SK-N-SH treated with all-trans-retinoic acid at 6 μM for 48 hours (cell line): ENCODE results near the gene REEP6.

ENCODE experiments used
- ATAC-seq: fragments of 200-7000 bp; cut with Tn5 transposase; 3 replicates; pipeline ENCODE4 v1.9.1; 2020; ENCODE audit warnings: mild to moderate bottlenecking, moderate library complexity
- ARNTL ChIP-seq: fragments of 450-650 bp; formaldehyde crosslinking; IDR thresholded peaks from 2 replicates; pipeline ENCODE4 v1.5.0; 2020; ENCODE audit warnings: low read depth, mild to moderate bottlenecking, moderate library complexity, borderline replicate concordance
- BACH2 ChIP-seq: fragments of 250-450 bp; sonication (Bioruptor Pico); IDR thresholded peaks from 2 replicates; pipeline ENCODE4 v1.9.0; 2021; ENCODE audit warnings: mild to moderate bottlenecking, borderline replicate concordance
- CSDC2 ChIP-seq: fragments of 250-450 bp; sonication (Bioruptor Pico); IDR thresholded peaks from 2 replicates; pipeline ENCODE4 v1.5.0; 2020; ENCODE audit warnings: mild to moderate bottlenecking, moderate library complexity
- ESRRG ChIP-seq: fragments of 250-450 bp; sonication (Bioruptor Pico); IDR thresholded peaks from 2 replicates; pipeline ENCODE4 v1.6.1; 2021; ENCODE audit warnings: mild to moderate bottlenecking
- GLIS3 ChIP-seq: fragments of 250-450 bp; sonication (Bioruptor Pico); IDR thresholded peaks from 2 replicates; pipeline ENCODE4 v1.5.0; 2020; ENCODE audit warnings: mild to moderate bottlenecking, moderate library complexity
- ISL1 ChIP-seq: fragments of 250-450 bp; sonication (Bioruptor Pico); IDR thresholded peaks from 2 replicates; pipeline ENCODE4 v2.1.2; 2022; ENCODE audit warnings: mild to moderate bottlenecking, moderate library complexity
- OSR1 ChIP-seq: fragments of 250-450 bp; sonication (Bioruptor Pico); IDR thresholded peaks from 2 replicates; pipeline ENCODE4 v1.8.0; 2022; ENCODE audit warnings: moderate library complexity, mild to moderate bottlenecking, inconsistent platforms
- POU6F1 ChIP-seq: fragments of 250-450 bp; sonication (Bioruptor Pico); IDR thresholded peaks from 2 replicates; pipeline ENCODE4 v1.8.0; 2021; ENCODE audit warnings: low read depth, mild to moderate bottlenecking, moderate library complexity, borderline replicate concordance
- PPARA ChIP-seq: fragments of 250-450 bp; sonication (Bioruptor Pico); IDR thresholded peaks from 2 replicates; pipeline ENCODE4 v1.5.0; 2020; ENCODE audit warnings: mild to moderate bottlenecking, borderline replicate concordance
- RARB ChIP-seq: fragments of 250-450 bp; sonication (Bioruptor Pico); IDR thresholded peaks from 2 replicates; pipeline ENCODE4 v1.8.0; 2021; ENCODE audit warnings: mild to moderate bottlenecking, moderate library complexity
- SNAI2 ChIP-seq: fragments of 250-450 bp; sonication (Bioruptor Pico); IDR thresholded peaks from 2 replicates; pipeline ENCODE4 v1.5.0; 2020; ENCODE audit warnings: mild to moderate bottlenecking, moderate library complexity
- TCF4 ChIP-seq: fragments of 250-450 bp; sonication (Bioruptor Pico); IDR thresholded peaks from 2 replicates; pipeline ENCODE4 v1.8.0; 2021; ENCODE audit warnings: mild to moderate bottlenecking, moderate library complexity, borderline replicate concordance
- TOX ChIP-seq: fragments of 250-450 bp; sonication (Bioruptor Pico); IDR thresholded peaks from 2 replicates; pipeline ENCODE4 v1.8.0; 2021; ENCODE audit warnings: mild to moderate bottlenecking, moderate library complexity, borderline replicate concordance
- ZC3H10 ChIP-seq: fragments of 250-450 bp; sonication (Bioruptor Pico); IDR thresholded peaks from 2 replicates; pipeline ENCODE4 v1.5.1; 2021; ENCODE audit warnings: mild to moderate bottlenecking, moderate library complexity
- ZFP3 ChIP-seq: fragments of 250-450 bp; sonication (Bioruptor Pico); IDR thresholded peaks from 2 replicates; pipeline ENCODE4 v1.5.0; 2020; ENCODE audit warnings: mild to moderate bottlenecking, moderate library complexity
- ZFP30 ChIP-seq: fragments of 450-650 bp; formaldehyde crosslinking; IDR thresholded peaks from 2 replicates; pipeline ENCODE4 v1.5.0; 2022; ENCODE audit warnings: mild to moderate bottlenecking, moderate library complexity
- ZNF565 ChIP-seq: fragments of 450-650 bp; formaldehyde crosslinking; conservative IDR thresholded peaks from 2 replicates; pipeline ENCODE4 v1.5.0; 2020; ENCODE audit warnings: low read depth, mild to moderate bottlenecking, moderate library complexity
- ZNF70 ChIP-seq: fragments of 450-650 bp; formaldehyde crosslinking; IDR thresholded peaks from 2 replicates; pipeline ENCODE4 v1.5.0; 2020; ENCODE audit warnings: mild to moderate bottlenecking, moderate library complexity
- ZNF8 ChIP-seq: fragments of 450-650 bp; formaldehyde crosslinking; IDR thresholded peaks from 2 replicates; pipeline ENCODE4 v1.5.0; 2020; ENCODE audit warnings: mild to moderate bottlenecking, moderate library complexity
- TF ChIP-seq, protein P1 (sequence below): fragments of 250-450 bp; sonication (Bioruptor Pico); IDR thresholded peaks from 2 replicates; pipeline ENCODE4 v1.8.0; 2020; ENCODE audit warnings: mild to moderate bottlenecking, moderate library complexity, borderline replicate concordance
- TF ChIP-seq, protein P2 (sequence below): fragments of 250-450 bp; sonication (Bioruptor Pico); IDR thresholded peaks from 2 replicates; pipeline ENCODE4 v1.5.0; 2020; ENCODE audit warnings: mild to moderate bottlenecking, moderate library complexity

REEP6 gene

DNA sequence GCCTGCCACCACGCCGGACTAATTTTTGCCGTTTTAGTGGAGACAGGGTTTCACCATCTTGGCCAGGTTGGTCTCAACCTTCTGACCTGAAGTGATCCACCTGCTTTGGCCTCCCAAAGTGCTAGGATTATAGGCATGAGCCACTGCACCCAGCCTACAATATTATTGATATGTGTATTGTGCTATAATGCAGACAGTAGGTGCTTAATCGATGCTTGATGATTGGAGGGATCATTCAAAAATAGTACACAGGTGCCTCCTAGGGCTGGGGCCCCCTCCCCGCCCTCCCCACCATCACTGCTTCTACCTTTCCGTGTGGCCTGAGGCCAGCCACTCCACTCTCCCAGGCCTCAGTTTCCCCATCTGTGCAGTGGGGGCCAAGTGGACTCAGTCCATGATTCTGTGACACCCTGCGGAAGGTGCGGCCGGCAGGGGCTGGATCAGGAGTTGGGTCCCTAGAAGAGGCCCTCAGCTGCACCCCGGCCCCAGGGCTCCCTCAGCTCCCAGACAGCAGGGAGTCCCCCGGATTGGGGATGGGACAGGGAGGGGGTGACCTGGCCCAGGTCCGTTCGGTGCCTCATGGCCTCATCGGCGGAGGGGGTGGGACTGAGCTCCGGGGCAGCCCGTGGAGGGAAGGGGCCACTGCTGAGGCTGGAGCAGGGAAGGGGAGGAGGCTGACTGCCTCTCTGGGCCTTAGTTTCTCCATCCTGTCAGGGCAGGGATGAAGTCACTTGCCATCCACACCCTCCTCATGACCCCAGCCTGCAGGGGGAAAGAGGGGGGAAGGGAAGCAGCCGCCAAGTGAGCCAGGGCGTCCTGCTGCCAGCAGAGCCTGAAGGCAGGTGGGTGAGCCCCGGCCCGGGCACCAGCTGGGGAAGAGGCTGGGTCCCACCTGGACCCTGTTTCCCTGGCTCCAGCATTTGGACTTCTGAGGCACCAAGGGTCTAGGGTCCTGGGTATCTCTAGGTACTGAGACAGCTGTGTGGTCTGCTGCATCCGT lies 20.6 kb downstream of the REEP6 start:
- ATAC-seq: no peak
- TF ChIP-seq RARB (CRISPR knock-in tag): no peak
- TF ChIP-seq TCF4 (CRISPR knock-in tag): no peak
- TF ChIP-seq PPARA (CRISPR knock-in tag): no peak
- no peak for TF ChIP-seq ESRRG (CRISPR knock-in tag)

- TF ChIP-seq, protein P1, sequence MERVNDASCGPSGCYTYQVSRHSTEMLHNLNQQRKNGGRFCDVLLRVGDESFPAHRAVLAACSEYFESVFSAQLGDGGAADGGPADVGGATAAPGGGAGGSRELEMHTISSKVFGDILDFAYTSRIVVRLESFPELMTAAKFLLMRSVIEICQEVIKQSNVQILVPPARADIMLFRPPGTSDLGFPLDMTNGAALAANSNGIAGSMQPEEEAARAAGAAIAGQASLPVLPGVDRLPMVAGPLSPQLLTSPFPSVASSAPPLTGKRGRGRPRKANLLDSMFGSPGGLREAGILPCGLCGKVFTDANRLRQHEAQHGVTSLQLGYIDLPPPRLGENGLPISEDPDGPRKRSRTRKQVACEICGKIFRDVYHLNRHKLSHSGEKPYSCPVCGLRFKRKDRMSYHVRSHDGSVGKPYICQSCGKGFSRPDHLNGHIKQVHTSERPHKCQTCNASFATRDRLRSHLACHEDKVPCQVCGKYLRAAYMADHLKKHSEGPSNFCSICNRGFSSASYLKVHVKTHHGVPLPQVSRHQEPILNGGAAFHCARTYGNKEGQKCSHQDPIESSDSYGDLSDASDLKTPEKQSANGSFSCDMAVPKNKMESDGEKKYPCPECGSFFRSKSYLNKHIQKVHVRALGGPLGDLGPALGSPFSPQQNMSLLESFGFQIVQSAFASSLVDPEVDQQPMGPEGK (CRISPR knock-in tag): no peak
- TF ChIP-seq ZFP3 (CRISPR knock-in tag) (peak; percentile 37; the same call in 1 of the 2 replicates), POU6F1 (CRISPR knock-in tag) (no peak)
- TF ChIP-seq, all 23 proteins: peak for 1
- peak; percentile 52 for ATAC-seq
Measured at GRCh38 chr19:1512671-1513498, 21.9 kb downstream of the REEP6 start, which contains the start of gene ADAMTSL5. ADAMTSL5 (minus strand) TSS chr19:1513019; CDS start chr19:1510943, 2,076 bp downstream.

DNA sequence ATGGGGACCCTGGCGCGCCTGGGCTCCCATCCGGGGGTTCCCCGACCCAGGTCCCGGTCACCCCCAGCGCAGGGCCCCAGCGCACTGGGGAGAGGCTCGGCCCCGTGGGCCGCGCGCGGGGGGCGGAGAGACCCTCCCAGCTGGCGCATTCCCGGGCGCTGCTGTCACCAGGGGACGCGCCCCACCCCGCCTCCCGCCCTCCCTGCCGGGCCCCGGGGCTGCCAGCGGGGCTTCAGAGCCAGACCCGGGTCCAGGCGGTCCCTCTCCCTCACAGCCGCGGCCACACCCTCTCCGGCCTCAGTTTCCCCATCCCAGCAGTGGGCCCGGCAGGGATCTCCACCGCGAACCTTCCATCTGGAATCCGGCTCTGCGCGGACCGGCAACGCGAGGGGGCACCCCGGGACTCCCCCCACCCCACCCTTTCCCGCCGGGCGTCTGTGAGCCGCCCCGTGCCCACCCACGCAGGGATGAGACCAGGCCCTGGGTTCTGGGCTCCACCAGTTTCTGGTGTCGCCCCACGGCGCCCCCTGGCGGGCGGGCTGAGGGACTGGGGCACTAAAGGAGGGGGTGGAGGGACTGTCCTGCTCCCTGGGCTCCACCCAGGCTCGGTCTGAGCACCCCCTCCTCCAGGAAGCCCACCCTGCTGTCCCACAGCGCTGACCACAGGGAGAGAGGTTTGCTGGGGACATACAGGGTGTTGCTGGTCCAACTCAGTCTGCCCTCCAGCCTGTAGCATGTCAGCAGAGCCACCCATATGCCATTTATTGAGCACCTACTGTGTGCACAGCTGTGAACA lies 22.7 kb downstream of the REEP6 start:
- TF ChIP-seq ISL1 (CRISPR knock-in tag) (no peak), TOX (CRISPR knock-in tag) (no peak), SNAI2 (CRISPR knock-in tag) (no peak), ZFP30 (CRISPR knock-in tag) (no peak), GLIS3 (CRISPR knock-in tag) (no peak), ZFP3 (CRISPR knock-in tag) (no peak), PPARA (CRISPR knock-in tag) (no peak), OSR1 (no peak), ZNF70 (CRISPR knock-in tag) (no peak), ZNF565 (CRISPR knock-in tag) (no peak), ARNTL (CRISPR knock-in tag) (no peak), ZC3H10 (CRISPR knock-in tag) (no peak), CSDC2 (CRISPR knock-in tag) (no peak), ESRRG (CRISPR knock-in tag) (no peak), ZNF8 (CRISPR knock-in tag) (no peak)
- TF ChIP-seq, all 23 proteins: peak for 0
- peak; percentile 64 for ATAC-seq

GRCh38 chr19:1514295-1514661 lies 23.3 kb downstream of the REEP6 start:
- TF ChIP-seq PPARA (CRISPR knock-in tag) (no peak), ZNF565 (CRISPR knock-in tag) (no peak), TCF4 (CRISPR knock-in tag) (no peak), TOX (CRISPR knock-in tag) (no peak), ISL1 (CRISPR knock-in tag) (no peak), ZFP30 (CRISPR knock-in tag) (no peak), RARB (CRISPR knock-in tag) (no peak), GLIS3 (CRISPR knock-in tag) (no peak), ZNF8 (CRISPR knock-in tag) (no peak), BACH2 (CRISPR knock-in tag) (no peak), ESRRG (CRISPR knock-in tag) (no peak)
- TF ChIP-seq, protein P2, sequence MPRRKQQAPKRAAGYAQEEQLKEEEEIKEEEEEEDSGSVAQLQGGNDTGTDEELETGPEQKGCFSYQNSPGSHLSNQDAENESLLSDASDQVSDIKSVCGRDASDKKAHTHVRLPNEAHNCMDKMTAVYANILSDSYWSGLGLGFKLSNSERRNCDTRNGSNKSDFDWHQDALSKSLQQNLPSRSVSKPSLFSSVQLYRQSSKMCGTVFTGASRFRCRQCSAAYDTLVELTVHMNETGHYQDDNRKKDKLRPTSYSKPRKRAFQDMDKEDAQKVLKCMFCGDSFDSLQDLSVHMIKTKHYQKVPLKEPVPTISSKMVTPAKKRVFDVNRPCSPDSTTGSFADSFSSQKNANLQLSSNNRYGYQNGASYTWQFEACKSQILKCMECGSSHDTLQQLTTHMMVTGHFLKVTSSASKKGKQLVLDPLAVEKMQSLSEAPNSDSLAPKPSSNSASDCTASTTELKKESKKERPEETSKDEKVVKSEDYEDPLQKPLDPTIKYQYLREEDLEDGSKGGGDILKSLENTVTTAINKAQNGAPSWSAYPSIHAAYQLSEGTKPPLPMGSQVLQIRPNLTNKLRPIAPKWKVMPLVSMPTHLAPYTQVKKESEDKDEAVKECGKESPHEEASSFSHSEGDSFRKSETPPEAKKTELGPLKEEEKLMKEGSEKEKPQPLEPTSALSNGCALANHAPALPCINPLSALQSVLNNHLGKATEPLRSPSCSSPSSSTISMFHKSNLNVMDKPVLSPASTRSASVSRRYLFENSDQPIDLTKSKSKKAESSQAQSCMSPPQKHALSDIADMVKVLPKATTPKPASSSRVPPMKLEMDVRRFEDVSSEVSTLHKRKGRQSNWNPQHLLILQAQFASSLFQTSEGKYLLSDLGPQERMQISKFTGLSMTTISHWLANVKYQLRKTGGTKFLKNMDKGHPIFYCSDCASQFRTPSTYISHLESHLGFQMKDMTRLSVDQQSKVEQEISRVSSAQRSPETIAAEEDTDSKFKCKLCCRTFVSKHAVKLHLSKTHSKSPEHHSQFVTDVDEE (CRISPR knock-in tag): no peak
- no peak for ATAC-seq
